ENCODE measurements around the gene IGF2BP2. TPM values are rescaled to one million over a fixed set of nuclear protein-coding genes. Genes with fewer than 3 reads are reported as not detected.

The IGF2BP2 gene
- total RNA-seq, 1 experiment from 2014 or later = 66.2 TPM

GRCh38 chr3:185657211-185657610 lies 167.6 kb downstream of the IGF2BP2 start:
- BruUV-seq (replicated peaks) = no TSS peak
- intact Hi-C loops (cut with micrococcal nuclease; ENCODE audit: unreplicated experiment) = no loop called here
- TF ChIP-seq, protein P1, sequence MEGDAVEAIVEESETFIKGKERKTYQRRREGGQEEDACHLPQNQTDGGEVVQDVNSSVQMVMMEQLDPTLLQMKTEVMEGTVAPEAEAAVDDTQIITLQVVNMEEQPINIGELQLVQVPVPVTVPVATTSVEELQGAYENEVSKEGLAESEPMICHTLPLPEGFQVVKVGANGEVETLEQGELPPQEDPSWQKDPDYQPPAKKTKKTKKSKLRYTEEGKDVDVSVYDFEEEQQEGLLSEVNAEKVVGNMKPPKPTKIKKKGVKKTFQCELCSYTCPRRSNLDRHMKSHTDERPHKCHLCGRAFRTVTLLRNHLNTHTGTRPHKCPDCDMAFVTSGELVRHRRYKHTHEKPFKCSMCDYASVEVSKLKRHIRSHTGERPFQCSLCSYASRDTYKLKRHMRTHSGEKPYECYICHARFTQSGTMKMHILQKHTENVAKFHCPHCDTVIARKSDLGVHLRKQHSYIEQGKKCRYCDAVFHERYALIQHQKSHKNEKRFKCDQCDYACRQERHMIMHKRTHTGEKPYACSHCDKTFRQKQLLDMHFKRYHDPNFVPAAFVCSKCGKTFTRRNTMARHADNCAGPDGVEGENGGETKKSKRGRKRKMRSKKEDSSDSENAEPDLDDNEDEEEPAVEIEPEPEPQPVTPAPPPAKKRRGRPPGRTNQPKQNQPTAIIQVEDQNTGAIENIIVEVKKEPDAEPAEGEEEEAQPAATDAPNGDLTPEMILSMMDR (conservative IDR thresholded peaks at IDR 0.05; ENCODE audit: low read depth, low read length) = no peak
- no peak for TF ChIP-seq EZH2 (IDR thresholded peaks at IDR 0.05; ENCODE audit: borderline replicate concordance, low read depth, low read length, poor library complexity, severe bottlenecking)
- CTCF ChIA-PET = no interaction called here
- Histone ChIP-seq H3K27me3 (replicated peaks; ENCODE audit: insufficient read depth, low read depth, low read length, poor library complexity) (no peaks in the 10 kb centered on the region), H3K4me1 (ENCODE audit: insufficient read depth, low read length, poor library complexity, severe bottlenecking) (peaks cover 5% of the 10 kb centered on the region), H3K4me3 (ENCODE audit: low read depth, low read length, poor library complexity, severe bottlenecking) (no peak overlapping the region), H3K36me3 (ENCODE audit: insufficient read depth, low read length, poor library complexity, severe bottlenecking) (peaks cover 43% of the 10 kb centered on the region), H3K9me3 (ENCODE audit: low read depth, low read length, poor library complexity, severe bottlenecking) (no peaks in the 10 kb centered on the region), H3K27ac (ENCODE audit: low read depth, low read length, poor library complexity, severe bottlenecking) (no peak overlapping the region)
- POLR2A ChIA-PET (ENCODE audit: low non-redundant PET) = interaction anchor here (0.6 kb wide), 1 partner anchor 302 kb away, joined by 21 read pairs; no protein-coding TSS in a partner anchor
- DNase-seq (ENCODE audit: low spot score) = no peak

- Histone ChIP-seq H3K36me3 (ENCODE audit: insufficient read depth, low read length, poor library complexity, severe bottlenecking) (peaks cover 51% of the 10 kb centered on the region), H3K27me3 (replicated peaks; ENCODE audit: insufficient read depth, low read depth, low read length, poor library complexity) (no peaks in the 10 kb centered on the region), H3K27ac (ENCODE audit: low read depth, low read length, poor library complexity, severe bottlenecking) (no peak overlapping the region), H3K4me1 (ENCODE audit: insufficient read depth, low read length, poor library complexity, severe bottlenecking) (peaks cover 5% of the 10 kb centered on the region), H3K9me3 (ENCODE audit: low read depth, low read length, poor library complexity, severe bottlenecking) (no peaks in the 10 kb centered on the region), H3K4me3 (ENCODE audit: low read depth, low read length, poor library complexity, severe bottlenecking) (no peak overlapping the region)
- no peak for TF ChIP-seq EZH2 (IDR thresholded peaks at IDR 0.05; ENCODE audit: borderline replicate concordance, low read depth, low read length, poor library complexity, severe bottlenecking)
- ChIA-PET CTCF (interaction anchor here (0.5 kb wide), 1 partner anchor 451 kb away, joined by 5 read pairs; no protein-coding TSS in a partner anchor), POLR2A (ENCODE audit: low non-redundant PET) (no interaction called here)
- BruUV-seq (replicated peaks) = no TSS peak
- no peak for DNase-seq (ENCODE audit: low spot score)
- intact Hi-C loops (cut with micrococcal nuclease; ENCODE audit: unreplicated experiment) = no loop called here
Observed at GRCh38 chr3:185656321-185656840, 168.5 kb downstream of the IGF2BP2 start.

- Histone ChIP-seq H3K9me3 (ENCODE audit: low read depth, low read length, poor library complexity, severe bottlenecking) (no peaks in the 10 kb centered on the region), H3K27ac (ENCODE audit: low read depth, low read length, poor library complexity, severe bottlenecking) (no peak overlapping the region), H3K4me1 (ENCODE audit: insufficient read depth, low read length, poor library complexity, severe bottlenecking) (peaks cover 5% of the 10 kb centered on the region), H3K4me3 (ENCODE audit: low read depth, low read length, poor library complexity, severe bottlenecking) (no peak overlapping the region), H3K36me3 (ENCODE audit: insufficient read depth, low read length, poor library complexity, severe bottlenecking) (peaks cover 54% of the 10 kb centered on the region), H3K27me3 (replicated peaks; ENCODE audit: insufficient read depth, low read depth, low read length, poor library complexity) (no peaks in the 10 kb centered on the region)
- ChIA-PET CTCF (interaction anchor here (0.5 kb wide), 1 partner anchor 452 kb away, joined by 5 read pairs; no protein-coding TSS in a partner anchor), POLR2A (ENCODE audit: low non-redundant PET) (no interaction called here)
- TF ChIP-seq EZH2 (IDR thresholded peaks at IDR 0.05; ENCODE audit: borderline replicate concordance, low read depth, low read length, poor library complexity, severe bottlenecking) = no peak
- TF ChIP-seq, protein P1 (conservative IDR thresholded peaks at IDR 0.05; ENCODE audit: low read depth, low read length) = no peak
- intact Hi-C loops (cut with micrococcal nuclease; ENCODE audit: unreplicated experiment) = no loop called here
- DNase-seq (ENCODE audit: low spot score) = no peak
- no TSS peak for BruUV-seq (replicated peaks)
Observed at GRCh38 chr3:185655426-185656320, 169.2 kb downstream of the IGF2BP2 start.

Measured in A673 (cell line).